Heart right ventricle (tissue), 16 donors: ENCODE results near the gene GMEB2. TPM values are rescaled to one million over a fixed set of nuclear protein-coding genes. Genes with fewer than 3 reads are reported as not detected.

Experiments
- ATAC-seq, 8 donors: fragments of 200-7000 bp; cut with Tn5 transposase; one replicate each; pipeline ENCODE4 v1.9.1; 2020; ENCODE audit warnings: mild to moderate bottlenecking in 8 of 8, moderate library complexity in 8 of 8, moderate number of reproducible peaks in 1 of 8
- DNase-seq, 2 donors: peaks; one replicate each; pipeline ENCODE4 v3.0.0-alpha.2; 2020
- H3K27ac ChIP-seq, 10 donors: fragments of 200-600 bp; sonication (generic) in 2 of 10; one replicate each; pipeline versions ENCODE4 v1.5.0 to v1.8.0; 2020 to 2022; ENCODE audit warnings: mild to moderate bottlenecking in 3 of 10
- H3K27me3 ChIP-seq, 7 donors: fragments of 200-600 bp; one replicate each; pipeline ENCODE4 v1.8.0; 2021 to 2022; ENCODE audit warnings: mild to moderate bottlenecking in 2 of 7
- H3K36me3 ChIP-seq, 9 donors: fragments of 200-600 bp; sonication (generic) in 1 of 9; one replicate each; pipeline versions ENCODE4 v1.5.0 to v1.8.0; 2020 to 2022; ENCODE audit warnings: mild to moderate bottlenecking in 2 of 9
- H3K4me1 ChIP-seq, 9 donors: fragments of 200-600 bp; sonication (generic) in 1 of 9; one replicate each; pipeline versions ENCODE4 v1.5.0 to v1.8.0; 2020 to 2022; ENCODE audit warnings: mild to moderate bottlenecking in 4 of 9
- H3K4me3 ChIP-seq, 10 donors: fragments of 200-600 bp; sonication (generic) in 2 of 10; one replicate each; pipeline versions ENCODE4 v1.5.0 to v1.8.0; 2020 to 2022; ENCODE audit warnings: mild to moderate bottlenecking in 7 of 10, moderate library complexity in 2 of 10
- H3K9me3 ChIP-seq, 11 donors: fragments of 200-600 bp in 10 of 11; sonication (generic) in 2 of 11; one replicate each; pipeline versions ENCODE4 v1.5.0 to v1.8.0; 2013 to 2022; ENCODE audit warnings: mild to moderate bottlenecking in 2 of 11, control low read depth in 1 of 11, moderate library complexity in 1 of 11
- CTCF ChIP-seq, 9 donors: fragments of 200-600 bp; sonication (generic) in 2 of 9; IDR thresholded peaks; one replicate each; pipeline versions ENCODE4 v1.5.0 to v1.8.0; 2021 to 2022; ENCODE audit warnings: antibody characterized with exemption in 9 of 9, mild to moderate bottlenecking in 5 of 9, moderate library complexity in 1 of 9
- WGBS, 2 donors: extraction: QIAGEN DNeasy Blood & Tissue Kit; methylation state at CpG; one replicate each; pipeline ENCODE4 v1.1.7; 2013; ENCODE audit warnings: inconsistent platforms in 1 of 2; 5-methylcytosine and 5-hydroxymethylcytosine counted together
- intact Hi-C, 10 donors: fragments of 100-400 bp; cut with DNase I; formaldehyde crosslinking; loops; one replicate each; pipeline versions ENCODE4 v1.11.1 to v1.14.2; 2022
- polyA plus RNA-seq, 2 donors: library from polyadenylated mRNA; stranded (reverse); fragments of 200-250 nt; gene quantifications; one replicate each; pipeline ENCODE4 v1.2.3, GENCODE V29; 2013
- total RNA-seq, 10 donors: library from RNA; stranded (reverse); fragmentation: NEBNext Ultra II Directional in 3 of 10; extraction: Animal tissue kit (Norgen Biotek cat#: 25700) in 3 of 10; gene quantifications; one replicate each; pipeline versions ENCODE4 v1.2.1 to v1.2.4, GENCODE V29; 2021 to 2023
- donor health status: Arrhythmogenic right ventricular cardiomyopathy.
- donor health status: ischemic (EF 13 %, LVEDD 7.1; RV severe dilation, severe dysfunction).
- donor health status: healthy with polysubstance abuse.
- donor health status: DM: no; HTN: yes; CAD: no.
- donor health status: DM: no; HTN: no; CAD: no.
- donor health status: ischemic (EF 25% LVEDD 6.9; RV normal size, moderate dysfunction).
- donor health status: ischemic (EF 25% LVEDD 5.7; RV mildly dilated, moderate dysfunction).
- donor health status: healthy.
- donor health status: DM: yes; HTN: yes; CAD: no.
- donor health status: Ischemic cardiomyopathy.
- donor health status: ischemic (EF 35%, LVEDD 5.7; RV mildly dilated, moderate dysfunction).
- donor health status: nonischemic (EF 11% LVEDD 7.7; RV severe dilation, severe dysfunction).
- donor health status: DM: yes; HTN: yes; CAD: no.
- donor health status: PGD.
- donor health status: ischemic (EF 29% LVEDD 5.4; RV normal size, mild dysfunction).
- donor health status: nonischemic (EF 23%, LVEDD 6.1; RV moderate dilation, normal function).

Gene GMEB2
- total and polyA plus RNA-seq, 12 donors: 4.9 to 8.2 (median 5.9) TPM

GRCh38 chr20:63568986-63569949 lies 57.6 kb downstream of the GMEB2 start:
- DNase-seq: no peak
- no peak for TF ChIP-seq CTCF (IDR thresholded peaks at IDR 0.05)
- intact Hi-C loops: no loop called here
- peaks cover 5 to 46% (median 15%) of the 10 kb centered on the region in 9 donors for H3K4me1 ChIP-seq
- H3K36me3 ChIP-seq: peaks cover 0 to 68% (median 26%) of the 10 kb centered on the region in 9 donors
- H3K4me3 ChIP-seq: peak overlapping the region in 1 of 10 donors; percentile 35
- no peaks in the 10 kb centered on the region for H3K9me3 ChIP-seq
- no peak for ATAC-seq
- no peak overlapping the region for H3K27ac ChIP-seq
- H3K27me3 ChIP-seq: peaks cover 0 to 39% (median 0%) of the 10 kb centered on the region in 7 donors
- 91 to 92% methylated on average over 45 to 46 of the region's 46 CpGs for WGBS, 2 donors

- Histone ChIP-seq H3K4me3 (peak overlapping the region in 1 of 10 donors; percentile 35), H3K27me3 (peaks cover 0 to 39% (median 0%) of the 10 kb centered on the region in 7 donors), H3K9me3 (no peaks in the 10 kb centered on the region), H3K27ac (peak overlapping the region in 1 of 10 donors; percentile 79), H3K4me1 (peaks cover 5 to 42% (median 13%) of the 10 kb centered on the region in 9 donors), H3K36me3 (peaks cover 0 to 77% (median 35%) of the 10 kb centered on the region in 9 donors)
- intact Hi-C loops: no loop called here
- peak in 5 of 8 donors; percentile 1 to 11 (median 5) for ATAC-seq
- TF ChIP-seq CTCF (IDR thresholded peaks at IDR 0.05): no peak
- no peak for DNase-seq
- 91 to 92% methylated on average over 43 of the region's 43 CpGs for WGBS, 2 donors
These were observed 58.5 kb downstream of the GMEB2 start for GRCh38 chr20:63568170-63568981.

GRCh38 chr20:63567386-63568169 lies 59.3 kb downstream of the GMEB2 start:
- peaks cover 0 to 34% (median 5%) of the 10 kb centered on the region in 9 donors for H3K4me1 ChIP-seq
- 88 to 90% methylated on average over 30 to 37 of the region's 37 CpGs for WGBS, 2 donors
- peaks cover 0 to 81% (median 43%) of the 10 kb centered on the region in 9 donors for H3K36me3 ChIP-seq
- H3K27me3 ChIP-seq: peaks cover 0 to 31% (median 0%) of the 10 kb centered on the region in 7 donors
- no peak for DNase-seq
- H3K9me3 ChIP-seq: no peaks in the 10 kb centered on the region
- TF ChIP-seq CTCF (IDR thresholded peaks at IDR 0.05): no peak
- peak overlapping the region in 1 of 10 donors; percentile 79 for H3K27ac ChIP-seq
- H3K4me3 ChIP-seq: peak overlapping the region in 1 of 10 donors; percentile 35
- intact Hi-C loops: no loop called here
- peak in 7 of 8 donors; percentile 16 to 62 (median 41) for ATAC-seq
